HepG2 (cell line): ENCODE measurements around the gene TM4SF18. TPM values are rescaled to one million over a fixed set of nuclear protein-coding genes. Genes with fewer than 3 reads are reported as not detected.

Source experiments
- ARNT ChIP-seq: fragments of 450-650 bp; IDR thresholded peaks from 2 replicates; pipeline ENCODE4 v1.6.1; 2017
- BHLHE40 ChIP-seq: IDR thresholded peaks from 2 replicates; pipeline ENCODE4 v1.6.1; 2011; ENCODE audit warnings: low read length, improper control_type of control experiment
- CHCHD3 ChIP-seq: sonication (generic); formaldehyde crosslinking; IDR thresholded peaks from 2 replicates; pipeline ENCODE4 v1.8.0; 2022; ENCODE audit warnings: mild to moderate bottlenecking, missing genetic modification reagents, moderate library complexity
- CSRNP2 ChIP-seq: sonication (generic); formaldehyde crosslinking; conservative IDR thresholded peaks from 2 replicates; pipeline ENCODE4 v1.8.0; 2022; ENCODE audit warnings: low read depth, missing genetic modification reagents
- HNRNPL ChIP-seq: fragments of 200-400 bp; formaldehyde crosslinking; IDR thresholded peaks from 2 replicates; pipeline ENCODE4 v1.6.1; 2017; ENCODE audit warnings: mild to moderate bottlenecking, low read depth, low read length
- NFYB ChIP-seq: sonication (generic); formaldehyde crosslinking; IDR thresholded peaks from 2 replicates; pipeline ENCODE4 v1.4.0; 2020; ENCODE audit warnings: missing genetic modification reagents
- REXO4 ChIP-seq: sonication (generic); formaldehyde crosslinking; IDR thresholded peaks from 2 replicates; pipeline ENCODE4 v1.8.0; 2022; ENCODE audit warnings: missing genetic modification reagents, mild to moderate bottlenecking, borderline replicate concordance
- ZBTB4 ChIP-seq: sonication (generic); formaldehyde crosslinking; IDR thresholded peaks from 2 replicates; pipeline ENCODE4 v1.4.0; 2020; ENCODE audit warnings: missing genetic modification reagents, mild to moderate bottlenecking, borderline replicate concordance
- ZNF343 ChIP-seq: sonication (generic); formaldehyde crosslinking; IDR thresholded peaks from 2 replicates; pipeline ENCODE4 v1.4.0; 2020; ENCODE audit warnings: mild to moderate bottlenecking, missing genetic modification reagents
- ZNF513 ChIP-seq: sonication (generic); formaldehyde crosslinking; conservative IDR thresholded peaks from 2 replicates; pipeline ENCODE4 v1.5.0; 2020; ENCODE audit warnings: missing genetic modification reagents
- ZNF589 ChIP-seq: sonication (generic); formaldehyde crosslinking; conservative IDR thresholded peaks from 2 replicates; pipeline ENCODE4 v1.8.0; 2022; ENCODE audit warnings: mild to moderate bottlenecking, moderate library complexity, missing genetic modification reagents
- ZNF607 ChIP-seq: sonication (generic); formaldehyde crosslinking; IDR thresholded peaks from 2 replicates; pipeline ENCODE4 v1.5.1; 2020; ENCODE audit warnings: missing genetic modification reagents, mild to moderate bottlenecking, borderline replicate concordance
- ZNF646 ChIP-seq: sonication (generic); formaldehyde crosslinking; IDR thresholded peaks from 2 replicates; pipeline ENCODE4 v1.9.0; 2021; ENCODE audit warnings: mild to moderate bottlenecking, missing genetic modification reagents
- ZNF747 ChIP-seq: sonication (generic); formaldehyde crosslinking; IDR thresholded peaks from 2 replicates; pipeline ENCODE4 v1.8.1; 2023; ENCODE audit warnings: missing genetic modification reagents, mild to moderate bottlenecking, borderline replicate concordance
- ZNF788 ChIP-seq: sonication (generic); formaldehyde crosslinking; IDR thresholded peaks from 2 replicates; pipeline ENCODE4 v1.5.0; 2020; ENCODE audit warnings: mild to moderate bottlenecking, missing genetic modification reagents, borderline replicate concordance
- polyA plus RNA-seq, 8 experiments: library from polyadenylated mRNA; depleted of rRNA in 3 of 8; stranded (reverse) in 7 of 8; unstranded in 1 of 8; fragments of >200 nt; fragmentation: Illumina TruSeq in 4 of 8; extraction: Trizol in 4 of 8; gene quantifications; 2 replicates each; pipeline versions ENCODE4 v1.2.1 to v1.2.3, GENCODE V29; 2011 to 2016; ENCODE audit warnings: low read depth in 4 of 8, missing spikeins in 1 of 8, mixed read lengths in 1 of 8; ENCODE audit not compliant: insufficient read depth in 1 of 8
- total RNA-seq, 5 experiments: library from RNA; depleted of rRNA; stranded (reverse); fragments of >200 nt; fragmentation: Illumina TruSeq; extraction: Trizol; gene quantifications; 2 replicates each; pipeline ENCODE4 v1.2.3, GENCODE V29; 2016; ENCODE audit warnings: low read depth in 1 of 5

Gene TM4SF18
- total and polyA plus RNA-seq, 2 of the 13 experiments (the other 11 are each of a cell fraction or from before 2014, with no cell fraction given) = 0.15 TPM; not detected in 1

GRCh38 chr3:149377408-149378364, 44.2 kb upstream of the TM4SF18 start, which contains the start of gene TM4SF1 (continued):
- TF ChIP-seq ZNF513 (CRISPR knock-in tag) (no peak), ZNF589 (CRISPR knock-in tag) (no peak; the same call in 1 of the 2 replicates), ARNT (no peak), NFYB (CRISPR knock-in tag) (peak; percentile 64), REXO4 (CRISPR knock-in tag) (no peak), ZNF646 (CRISPR knock-in tag) (no peak), ZNF607 (CRISPR knock-in tag) (no peak), ZBTB4 (0 out of 2 replicates have a peak, but pooled peaks have one; percentile 67), HNRNPL (0 out of 2 replicates have a peak, but pooled peaks have one; percentile 57), ZNF343 (peak; percentile 85; the same call in 1 of the 2 replicates), CSRNP2 (CRISPR knock-in tag) (no peak), ZNF747 (CRISPR knock-in tag) (no peak), CHCHD3 (no peak), ZNF788 (CRISPR knock-in tag) (no peak), BHLHE40 (peak; percentile 37; the same call in 1 of the 2 replicates)
